ENCODE measurements around the gene MMP11.

MMP11 gene

DNA sequence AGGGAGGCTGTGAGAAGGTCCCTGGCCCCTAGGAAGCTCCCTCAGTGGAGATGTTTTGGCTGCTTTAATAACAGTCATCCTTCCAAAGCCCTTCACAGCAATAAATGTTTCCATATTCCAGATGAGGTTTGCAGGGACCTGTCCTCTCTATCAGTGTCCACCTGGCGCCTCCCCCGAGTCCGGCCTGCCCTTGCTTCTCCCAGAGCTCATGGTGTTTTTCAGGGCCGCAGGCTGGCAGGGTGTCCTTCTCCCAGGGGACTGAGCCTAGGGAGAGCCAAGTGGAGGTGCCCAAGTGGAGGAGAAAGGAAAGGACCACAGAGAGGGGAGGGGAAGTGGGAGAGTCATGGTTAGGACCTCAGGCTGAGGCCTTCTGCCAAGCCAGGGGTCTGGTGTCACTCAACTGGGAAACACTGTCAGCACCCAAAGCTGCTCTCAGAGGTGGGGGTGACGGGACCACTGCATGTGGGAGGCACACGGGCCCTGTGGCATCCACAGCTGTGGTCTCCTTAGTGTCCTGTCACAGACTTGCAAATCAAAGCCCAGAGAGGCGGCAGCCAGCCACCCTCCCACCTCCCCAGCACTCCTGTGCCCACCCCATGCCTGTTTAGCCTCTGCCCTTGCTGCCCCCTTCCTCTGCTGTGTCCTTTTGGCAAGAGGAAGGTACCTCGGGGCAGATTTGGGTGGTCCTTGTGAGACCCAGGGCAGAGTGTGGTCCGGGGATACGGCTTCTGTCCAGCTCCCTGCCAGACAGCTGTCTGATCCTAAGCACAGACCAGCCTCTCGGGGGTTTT is 59.8 kb downstream of the MMP11 start:
- no peak overlapping the region for H3K4me3 ChIP-seq (ENCODE audit: low read depth, low read length)
- in situ Hi-C loops (cut with HindIII; ENCODE audit: low sequenced_read_pairs), result loop anchor here (10.0 kb wide), 1 partner anchor 298 kb away; no protein-coding TSS in a partner anchor
- no peak for DNase-seq (ENCODE audit: low read depth)
- no peak for TF ChIP-seq CTCF (IDR thresholded peaks at IDR 0.05; ENCODE audit: low read depth, low read length, missing control alignments)

- in situ Hi-C loops (cut with HindIII; ENCODE audit: low sequenced_read_pairs), result loop anchor here (10.0 kb wide), 1 partner anchor 298 kb away; no protein-coding TSS in a partner anchor
- no peak for TF ChIP-seq CTCF (IDR thresholded peaks at IDR 0.05; ENCODE audit: low read depth, low read length, missing control alignments)
- DNase-seq (ENCODE audit: low read depth), result no peak
Observed at GRCh38 chr22:23833017-23833751, 60.5 kb downstream of the MMP11 start.

More at GRCh38 chr22:23833017-23833751, 60.5 kb downstream of the MMP11 start:
- no peak overlapping the region for H3K4me3 ChIP-seq (ENCODE audit: low read depth, low read length)
